AG20443 (cell line): Measurements from ENCODE around the gene UCN.
A peak's percentile ranks its signal among the peaks of the same experiment; 100 is the strongest.
"Not testable (repeated sequence)": the region's sequence is repeated elsewhere in the genome, so short reads cannot be mapped to it uniquely, and the experiment has no call there.

Source experiments
- DNase-seq: peaks from one replicate; pipeline ENCODE4 v3.0.0; 2012; ENCODE audit warnings: low spot score, mixed read lengths

UCN gene

GRCh38 chr2:27282892-27283291 lies 25.4 kb downstream of the UCN start:
- DNase-seq, result no peak

- DNase-seq, result no peak
Observed at GRCh38 chr2:27281855-27282559, 26.2 kb downstream of the UCN start, which contains the start of gene TRIM54. Gene TRIM54 (plus strand): TSS chr2:27282429. CDS start chr2:27282732, 303 bp downstream.

GRCh38 chr2:27281442-27281841 lies 26.8 kb downstream of the UCN start:
- no peak for DNase-seq

GRCh38 chr2:27280826-27281225 lies 27.4 kb downstream of the UCN start:
- DNase-seq, result no peak

- DNase-seq, result no peak
Observed at GRCh38 chr2:27278010-27278409, 30.2 kb downstream of the UCN start.

GRCh38 chr2:27275211-27276150 lies 32.8 kb downstream of the UCN start, which contains the start of gene DNAJC5G:
Gene DNAJC5G (plus strand): TSS chr2:27275433. CDS start chr2:27276729, 1,296 bp downstream.
- no peak for DNase-seq

GRCh38 chr2:27272537-27273522 lies 35.4 kb downstream of the UCN start:
- DNase-seq, result not testable (repeated sequence)

GRCh38 chr2:27271631-27272340 lies 36.5 kb downstream of the UCN start:
- DNase-seq, result no peak

- no peak for DNase-seq
Observed at GRCh38 chr2:27270670-27271069, 37.6 kb downstream of the UCN start.

GRCh38 chr2:27270131-27270530 lies 38.1 kb downstream of the UCN start:
- DNase-seq, result no peak

- DNase-seq, result not testable (repeated sequence)
Observed at GRCh38 chr2:27268296-27268695, 39.9 kb downstream of the UCN start.

- no peak for DNase-seq
Observed at GRCh38 chr2:27265536-27265870, 42.7 kb downstream of the UCN start.

- DNase-seq, result peak; percentile 75
Observed at GRCh38 chr2:27264753-27265535, 43.3 kb downstream of the UCN start.

- DNase-seq, result no peak
Observed at GRCh38 chr2:27264253-27264752, 43.9 kb downstream of the UCN start.

GRCh38 chr2:27263287-27264252 lies 44.7 kb downstream of the UCN start:
- no peak for DNase-seq

- peak; percentile 92 for DNase-seq
Observed at GRCh38 chr2:27262379-27263286, 45.6 kb downstream of the UCN start, which contains the start of gene SLC30A3. Gene SLC30A3 (minus strand): TSS chr2:27263047. CDS start chr2:27262906, 141 bp downstream.

- no peak for DNase-seq
Observed at GRCh38 chr2:27261926-27262298, 46.3 kb downstream of the UCN start.
